Heart right ventricle (tissue), 16 donors: ENCODE measurements around the gene ZNF799. TPM values are rescaled to one million over a fixed set of nuclear protein-coding genes. Genes with fewer than 3 reads are reported as not detected.
"Not testable (repeated sequence)": the region's sequence is repeated elsewhere in the genome, so short reads cannot be mapped to it uniquely, and the experiment has no call there.

Source experiments
- ATAC-seq, 8 donors: fragments of 200-7000 bp; cut with Tn5 transposase; one replicate each; pipeline ENCODE4 v1.9.1; 2020; ENCODE audit warnings: mild to moderate bottlenecking in 8 of 8, moderate library complexity in 8 of 8, moderate number of reproducible peaks in 1 of 8
- DNase-seq, 2 donors: peaks; one replicate each; pipeline ENCODE4 v3.0.0-alpha.2; 2020
- H3K27ac ChIP-seq, 10 donors: fragments of 200-600 bp; sonication (generic) in 2 of 10; one replicate each; pipeline versions ENCODE4 v1.5.0 to v1.8.0; 2020 to 2022; ENCODE audit warnings: mild to moderate bottlenecking in 3 of 10
- H3K27me3 ChIP-seq, 7 donors: fragments of 200-600 bp; one replicate each; pipeline ENCODE4 v1.8.0; 2021 to 2022; ENCODE audit warnings: mild to moderate bottlenecking in 2 of 7
- H3K36me3 ChIP-seq, 9 donors: fragments of 200-600 bp; sonication (generic) in 1 of 9; one replicate each; pipeline versions ENCODE4 v1.5.0 to v1.8.0; 2020 to 2022; ENCODE audit warnings: mild to moderate bottlenecking in 2 of 9
- H3K4me1 ChIP-seq, 9 donors: fragments of 200-600 bp; sonication (generic) in 1 of 9; one replicate each; pipeline versions ENCODE4 v1.5.0 to v1.8.0; 2020 to 2022; ENCODE audit warnings: mild to moderate bottlenecking in 4 of 9
- H3K4me3 ChIP-seq, 10 donors: fragments of 200-600 bp; sonication (generic) in 2 of 10; one replicate each; pipeline versions ENCODE4 v1.5.0 to v1.8.0; 2020 to 2022; ENCODE audit warnings: mild to moderate bottlenecking in 7 of 10, moderate library complexity in 2 of 10
- H3K9me3 ChIP-seq, 11 donors: fragments of 200-600 bp in 10 of 11; sonication (generic) in 2 of 11; one replicate each; pipeline versions ENCODE4 v1.5.0 to v1.8.0; 2013 to 2022; ENCODE audit warnings: mild to moderate bottlenecking in 2 of 11, control low read depth in 1 of 11, moderate library complexity in 1 of 11
- WGBS, 2 donors: extraction: QIAGEN DNeasy Blood & Tissue Kit; methylation state at CpG; one replicate each; pipeline ENCODE4 v1.1.7; 2013; ENCODE audit warnings: inconsistent platforms in 1 of 2; 5-methylcytosine and 5-hydroxymethylcytosine counted together
- intact Hi-C, 10 donors: fragments of 100-400 bp; cut with DNase I; formaldehyde crosslinking; loops; one replicate each; pipeline versions ENCODE4 v1.11.1 to v1.14.2; 2022
- polyA plus RNA-seq, 2 donors: library from polyadenylated mRNA; stranded (reverse); fragments of 200-250 nt; gene quantifications; one replicate each; pipeline ENCODE4 v1.2.3, GENCODE V29; 2013
- total RNA-seq, 10 donors: library from RNA; stranded (reverse); fragmentation: NEBNext Ultra II Directional in 3 of 10; extraction: Animal tissue kit (Norgen Biotek cat#: 25700) in 3 of 10; gene quantifications; one replicate each; pipeline versions ENCODE4 v1.2.1 to v1.2.4, GENCODE V29; 2021 to 2023
- TF ChIP-seq, protein P1 (sequence below), 9 donors: fragments of 200-600 bp; sonication (generic) in 2 of 9; IDR thresholded peaks; one replicate each; pipeline versions ENCODE4 v1.5.0 to v1.8.0; 2021 to 2022; ENCODE audit warnings: antibody characterized with exemption in 9 of 9, mild to moderate bottlenecking in 5 of 9, moderate library complexity in 1 of 9
- donor health status: Arrhythmogenic right ventricular cardiomyopathy.
- donor health status: ischemic (EF 13 %, LVEDD 7.1; RV severe dilation, severe dysfunction).
- donor health status: healthy with polysubstance abuse.
- donor health status: DM: no; HTN: yes; CAD: no.
- donor health status: DM: no; HTN: no; CAD: no.
- donor health status: ischemic (EF 25% LVEDD 6.9; RV normal size, moderate dysfunction).
- donor health status: ischemic (EF 25% LVEDD 5.7; RV mildly dilated, moderate dysfunction).
- donor health status: healthy.
- donor health status: DM: yes; HTN: yes; CAD: no.
- donor health status: Ischemic cardiomyopathy.
- donor health status: ischemic (EF 35%, LVEDD 5.7; RV mildly dilated, moderate dysfunction).
- donor health status: nonischemic (EF 11% LVEDD 7.7; RV severe dilation, severe dysfunction).
- donor health status: DM: yes; HTN: yes; CAD: no.
- donor health status: PGD.
- donor health status: ischemic (EF 29% LVEDD 5.4; RV normal size, mild dysfunction).
- donor health status: nonischemic (EF 23%, LVEDD 6.1; RV moderate dilation, normal function).

The ZNF799 gene
- total and polyA plus RNA-seq, 12 donors = 1.6 to 6.2 (median 2.0) TPM

- H3K4me1 ChIP-seq = peaks cover 0 to 12% (median 0%) of the 10 kb centered on the region in 9 donors
- H3K4me3 ChIP-seq = peak within 1 kb of the TSS; percentile 33 to 95 (median 71)
- ATAC-seq (peak; percentile 100), DNase-seq (peak; percentile 99)
- no peaks in the 10 kb centered on the region for H3K36me3 ChIP-seq
- H3K27ac ChIP-seq = peak within 1 kb of the TSS in 9 of 10 donors; percentile 72 to 83 (median 80)
- TF ChIP-seq, protein P1, sequence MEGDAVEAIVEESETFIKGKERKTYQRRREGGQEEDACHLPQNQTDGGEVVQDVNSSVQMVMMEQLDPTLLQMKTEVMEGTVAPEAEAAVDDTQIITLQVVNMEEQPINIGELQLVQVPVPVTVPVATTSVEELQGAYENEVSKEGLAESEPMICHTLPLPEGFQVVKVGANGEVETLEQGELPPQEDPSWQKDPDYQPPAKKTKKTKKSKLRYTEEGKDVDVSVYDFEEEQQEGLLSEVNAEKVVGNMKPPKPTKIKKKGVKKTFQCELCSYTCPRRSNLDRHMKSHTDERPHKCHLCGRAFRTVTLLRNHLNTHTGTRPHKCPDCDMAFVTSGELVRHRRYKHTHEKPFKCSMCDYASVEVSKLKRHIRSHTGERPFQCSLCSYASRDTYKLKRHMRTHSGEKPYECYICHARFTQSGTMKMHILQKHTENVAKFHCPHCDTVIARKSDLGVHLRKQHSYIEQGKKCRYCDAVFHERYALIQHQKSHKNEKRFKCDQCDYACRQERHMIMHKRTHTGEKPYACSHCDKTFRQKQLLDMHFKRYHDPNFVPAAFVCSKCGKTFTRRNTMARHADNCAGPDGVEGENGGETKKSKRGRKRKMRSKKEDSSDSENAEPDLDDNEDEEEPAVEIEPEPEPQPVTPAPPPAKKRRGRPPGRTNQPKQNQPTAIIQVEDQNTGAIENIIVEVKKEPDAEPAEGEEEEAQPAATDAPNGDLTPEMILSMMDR (IDR thresholded peaks at IDR 0.05) = peak in 4 of 9 donors; percentile 12 to 24 (median 17)
- no peaks in the 10 kb centered on the region for H3K27me3 ChIP-seq
- intact Hi-C loops = loop anchor here in 3 of 10 donors (1.0 to 10.0 kb wide), 6 partner anchors 38 to 75 kb away; partner anchors contain the start of genes ZNF709 (in 2 of the 3), ZNF799 (in 2 of the 3) and ZNF442 (in 1 of the 3)
- peaks cover 0 to 25% (median 8%) of the 10 kb centered on the region in 11 donors for H3K9me3 ChIP-seq
- 0 to 1% methylated on average over 51 to 59 of the region's 59 CpGs for WGBS, 2 donors
These were observed 39.7 kb upstream of the ZNF799 start, which contains the start of gene ZNF443 for GRCh38 chr19:12440541-12441316. TSS of gene ZNF443 (minus strand) at chr19:12441021. CDS start at chr19:12440914, 107 bp downstream.

DNA sequence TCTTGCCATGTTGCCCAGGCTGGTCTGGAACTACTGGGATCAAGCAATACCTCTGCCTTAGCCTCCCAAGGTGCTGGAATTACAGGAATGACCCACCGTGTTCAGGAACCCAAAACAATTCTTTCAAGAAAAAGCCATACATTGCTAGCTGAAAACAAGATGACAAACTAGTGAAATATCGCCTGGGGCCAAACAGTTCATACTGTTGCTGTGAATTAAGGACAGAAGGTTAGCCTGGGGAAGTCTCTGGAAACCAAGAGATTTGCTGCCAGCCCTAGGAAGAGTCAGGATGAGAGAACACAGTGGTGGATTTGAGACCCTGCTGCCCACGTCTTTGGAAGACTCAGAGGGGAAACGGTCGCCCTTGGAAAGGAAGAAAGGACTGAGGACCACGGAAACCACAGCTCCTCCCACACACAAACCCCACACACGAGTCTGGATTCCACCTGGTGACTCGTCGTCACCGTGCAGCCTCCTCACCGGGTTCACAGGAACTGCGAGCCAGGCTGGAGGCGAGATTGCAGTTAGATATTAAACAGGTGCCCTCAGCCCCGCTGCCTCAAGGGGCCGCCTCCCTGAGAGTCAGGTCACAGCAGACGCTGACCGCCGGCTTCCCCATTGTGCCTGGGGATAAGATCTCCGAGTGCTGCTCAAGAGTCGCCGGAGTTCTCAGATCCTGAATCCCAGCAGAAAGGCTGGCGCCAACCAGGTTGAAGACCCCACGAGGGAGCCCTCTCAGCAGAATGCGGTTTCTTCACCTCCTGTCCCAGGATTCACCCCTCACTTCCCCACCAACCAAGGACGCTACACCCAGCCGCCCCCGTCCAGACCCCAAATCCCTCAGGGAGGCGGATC, 38.8 kb upstream of the ZNF799 start:
- 1 to 3% methylated on average over 20 to 21 of the region's 28 CpGs for WGBS, 2 donors
- intact Hi-C loops = loop anchor here in 4 of 10 donors (2.0 to 10.0 kb wide), 5 partner anchors 38 to 55 kb away; partner anchors contain the start of genes ZNF799 (in 3 of the 4) and ZNF709 (in 2 of the 4)
- peak in 1 of 2 donors; percentile 11 for DNase-seq
- Histone ChIP-seq H3K4me3 (peak overlapping the region; percentile 33 to 95 (median 71)), H3K9me3 (peaks cover 0 to 22% (median 8%) of the 10 kb centered on the region in 11 donors), H3K4me1 (peaks cover 0 to 12% (median 0%) of the 10 kb centered on the region in 9 donors), H3K27ac (peak overlapping the region in 9 of 10 donors; percentile 72 to 83 (median 80))
- H3K27me3 ChIP-seq, H3K36me3 ChIP-seq: not testable (repeated sequence)
- ATAC-seq = peak in 3 of 8 donors; percentile 5 to 16 (median 11)

DNA sequence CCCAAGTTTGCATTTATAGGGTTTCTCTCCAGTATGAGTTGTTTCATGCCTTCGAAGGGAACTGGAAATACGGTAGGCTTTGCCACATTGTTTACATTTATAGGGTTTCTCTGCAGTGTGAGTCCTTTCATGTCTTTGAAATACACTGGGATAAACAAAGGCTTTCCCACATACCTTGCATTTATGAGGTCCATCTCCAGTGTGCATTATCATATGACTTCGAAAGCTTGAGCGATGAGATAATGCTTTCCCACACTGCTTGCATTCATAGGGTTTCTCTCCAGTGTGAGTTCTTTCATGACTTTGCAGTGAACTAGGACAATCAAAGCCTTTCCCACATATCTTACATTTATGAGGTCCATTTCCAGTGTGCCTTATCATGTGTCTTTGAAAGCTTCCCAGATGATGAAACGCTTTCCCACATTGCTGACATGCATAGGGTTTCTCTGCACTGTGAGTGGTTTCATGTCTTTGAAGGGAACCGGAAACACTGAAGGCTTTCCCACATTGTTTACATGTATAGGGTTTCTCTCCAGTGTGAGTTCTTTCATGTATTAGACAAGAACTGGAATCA, 29.7 kb upstream of the ZNF799 start:
- Histone ChIP-seq H3K36me3 (peaks cover 0 to 43% (median 16%) of the 10 kb centered on the region in 9 donors), H3K9me3 (peaks cover 0 to 60% (median 0%) of the 10 kb centered on the region in 11 donors)
- ATAC-seq, DNase-seq, H3K4me1 ChIP-seq, H3K27ac ChIP-seq, intact Hi-C loops, H3K27me3 ChIP-seq, H3K4me3 ChIP-seq: not testable (repeated sequence)
- 96 to 98% methylated on average over 6 of the region's 6 CpGs for WGBS, 2 donors

- H3K4me1 ChIP-seq = no peaks in the 10 kb centered on the region
- intact Hi-C loops = no loop called here
- WGBS, 2 donors = 97 to 99% methylated on average over 4 of the region's 4 CpGs
- H3K27me3 ChIP-seq = no peaks in the 10 kb centered on the region
- no peak overlapping the region for H3K4me3 ChIP-seq
- TF ChIP-seq, protein P1 (IDR thresholded peaks at IDR 0.05) = no peak
- H3K27ac ChIP-seq = no peak overlapping the region
- DNase-seq (no peak), ATAC-seq (no peak)
- peaks cover 0 to 28% (median 9%) of the 10 kb centered on the region in 9 donors for H3K36me3 ChIP-seq
- H3K9me3 ChIP-seq = peaks cover 0 to 76% (median 0%) of the 10 kb centered on the region in 11 donors
These were observed 24.8 kb upstream of the ZNF799 start for GRCh38 chr19:12425888-12426274.
